Thymus (tissue), 11 donors: ENCODE results near the gene PGGHG. TPM values are rescaled to one million over a fixed set of nuclear protein-coding genes. Genes with fewer than 3 reads are reported as not detected.
A peak's percentile ranks its signal among the peaks of the same experiment; 100 is the strongest.
"Not testable (repeated sequence)": the region's sequence is repeated elsewhere in the genome, so short reads cannot be mapped to it uniquely, and the experiment has no call there.

Source experiments
- DNase-seq, 9 donors: peaks; one replicate each; pipeline ENCODE4 v3.0.0-alpha.2; 2013; ENCODE audit warnings: low spot score in 9 of 9, low read depth in 6 of 9, missing footprints in 1 of 9
- H3K27ac ChIP-seq, 2 donors: one replicate each; pipeline ENCODE4 v1.5.1; 2013; ENCODE audit warnings: control low read depth in 1 of 2, low read depth in 1 of 2, low read length in 1 of 2, mild to moderate bottlenecking in 1 of 2, moderate library complexity in 1 of 2
- H3K27me3 ChIP-seq, 2 donors: one replicate each; pipeline ENCODE4 v1.5.1; 2013; ENCODE audit warnings: low read length in 1 of 2; ENCODE audit not compliant: control insufficient read depth in 2 of 2, insufficient read depth in 1 of 2
- H3K36me3 ChIP-seq, 2 donors: one replicate each; pipeline ENCODE4 v1.5.1; 2013; ENCODE audit warnings: low read length in 1 of 2, mild to moderate bottlenecking in 1 of 2, moderate library complexity in 1 of 2; ENCODE audit not compliant: control insufficient read depth in 2 of 2, insufficient read depth in 2 of 2
- H3K4me1 ChIP-seq, 2 donors: one replicate each; pipeline ENCODE4 v1.5.1; 2013; ENCODE audit warnings: low read length in 2 of 2; ENCODE audit not compliant: control insufficient read depth in 2 of 2, insufficient read depth in 2 of 2
- H3K4me3 ChIP-seq, 2 donors: one replicate each; pipeline ENCODE4 v1.5.1; 2013; ENCODE audit warnings: low read length in 2 of 2, control low read depth in 1 of 2, mild to moderate bottlenecking in 1 of 2
- H3K9me3 ChIP-seq, 2 donors: one replicate each; pipeline ENCODE4 v1.5.1; 2013; ENCODE audit warnings: low read length in 1 of 2, mild to moderate bottlenecking in 1 of 2; ENCODE audit not compliant: control insufficient read depth in 2 of 2, insufficient read depth in 1 of 2
- WGBS: extraction: QIAGEN DNeasy Blood & Tissue Kit; methylation state at CpG from one replicate; pipeline ENCODE4 v1.1.7; 2013; 5-methylcytosine and 5-hydroxymethylcytosine counted together
- polyA plus RNA-seq: library from polyadenylated mRNA; stranded (reverse); fragments of 200-250 nt; gene quantifications from one replicate; pipeline ENCODE4 v1.2.3, GENCODE V29; 2013
- total RNA-seq: library from RNA; stranded (reverse); fragments of 120-200 nt; gene quantifications from one replicate; pipeline ENCODE4 v1.2.4, GENCODE V29; 2013
- donor health status: healthy.

Gene PGGHG
- total and polyA plus RNA-seq, 2 donors = 73.7 to 900 TPM

GRCh38 chr11:307766-308708 is 19.1 kb downstream of the PGGHG start, which contains the start of gene IFITM2:
TSS of gene IFITM2 (plus strand) at chr11:307816. CDS start at chr11:308193, 377 bp downstream.
- Histone ChIP-seq H3K4me3 (peak within 1 kb of the TSS; percentile 47 to 49), H3K4me1 (peaks cover 9 to 69% of the 10 kb centered on the region in 2 donors), H3K27ac (peak within 1 kb of the TSS; percentile 63 to 86)
- H3K9me3 ChIP-seq, H3K27me3 ChIP-seq, H3K36me3 ChIP-seq: not testable (repeated sequence)
- peak in 1 of 9 donors; percentile 62 for DNase-seq
- WGBS = 22% methylated on average over 28 of the region's 28 CpGs

- peak overlapping the region; percentile 26 to 78 for H3K27ac ChIP-seq
- WGBS = 69% methylated on average over 24 of the region's 24 CpGs
- peaks cover 19 to 71% of the 10 kb centered on the region in 2 donors for H3K4me1 ChIP-seq
- H3K4me3 ChIP-seq = peak overlapping the region; percentile 47 to 49
- not testable (repeated sequence) for DNase-seq, H3K27me3 ChIP-seq, H3K36me3 ChIP-seq, H3K9me3 ChIP-seq
Measured at GRCh38 chr11:308740-309665, 20.1 kb downstream of the PGGHG start.

GRCh38 chr11:309979-310572 is 21.1 kb downstream of the PGGHG start:
- WGBS = 45% methylated on average over 5 of the region's 18 CpGs
- Histone ChIP-seq H3K4me1 (peaks cover 22 to 73% of the 10 kb centered on the region in 2 donors), H3K27ac (peak overlapping the region; percentile 14 to 71), H3K4me3 (peak overlapping the region; percentile 25 to 38)
- H3K36me3 ChIP-seq, H3K9me3 ChIP-seq, H3K27me3 ChIP-seq, DNase-seq: not testable (repeated sequence)

- DNase-seq, H3K9me3 ChIP-seq, H3K36me3 ChIP-seq: not testable (repeated sequence)
- Histone ChIP-seq H3K4me3 (peak overlapping the region in 1 of 2 donors; percentile 16), H3K27ac (peak overlapping the region in 1 of 2 donors; percentile 70), H3K27me3 (peaks cover 0 to 20% of the 10 kb centered on the region in 2 donors), H3K4me1 (peaks cover 32 to 76% of the 10 kb centered on the region in 2 donors)
- WGBS = 7% methylated on average over 10 of the region's 71 CpGs
Measured at GRCh38 chr11:311013-311748, 22.3 kb downstream of the PGGHG start.

DNA sequence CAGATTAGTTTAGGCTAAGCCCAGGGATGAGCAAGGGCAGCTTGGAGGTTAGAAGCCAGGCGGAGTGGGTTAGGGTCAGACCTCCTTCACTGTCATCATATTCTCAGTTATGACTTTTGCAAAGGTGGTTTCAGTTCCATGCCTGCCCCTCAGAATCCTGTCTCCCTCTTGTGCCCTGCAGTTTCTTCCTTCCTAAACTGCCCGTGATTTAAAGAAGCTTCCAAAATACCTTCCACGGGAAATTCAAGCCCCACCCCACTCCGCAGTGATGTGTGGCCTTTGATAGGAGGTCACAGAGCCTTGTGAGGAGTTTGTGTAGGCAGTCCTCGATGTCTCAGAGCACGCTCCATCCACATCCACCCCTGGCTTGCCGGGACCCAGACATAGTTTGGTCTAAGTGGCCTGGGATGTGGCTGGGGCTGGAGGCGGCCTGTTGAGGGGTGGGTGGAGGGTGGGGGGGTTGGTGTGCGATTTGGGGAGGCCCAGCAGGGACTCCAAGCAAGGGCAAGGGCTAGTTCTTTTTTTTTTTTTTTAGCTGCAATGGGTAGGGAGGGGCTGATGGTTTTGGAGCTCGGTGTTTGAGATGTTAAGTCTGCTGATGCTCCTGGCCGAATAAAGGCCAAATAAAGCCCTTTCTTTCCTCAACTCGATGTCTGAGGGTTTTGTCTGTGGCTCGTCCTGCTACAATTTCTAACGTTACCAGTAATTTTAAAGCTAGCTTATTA is 23.3 kb downstream of the PGGHG start:
- H3K36me3 ChIP-seq = no peaks in the 10 kb centered on the region
- WGBS = 80% methylated on average over 14 of the region's 14 CpGs
- H3K4me1 ChIP-seq = peaks cover 32 to 74% of the 10 kb centered on the region in 2 donors
- no peak overlapping the region for H3K4me3 ChIP-seq
- peak in 1 of 9 donors; percentile 38 for DNase-seq
- H3K27me3 ChIP-seq = peaks cover 4 to 31% of the 10 kb centered on the region in 2 donors
- peak overlapping the region; percentile 23 to 67 for H3K27ac ChIP-seq
- no peaks in the 10 kb centered on the region for H3K9me3 ChIP-seq

- Histone ChIP-seq H3K36me3 (no peaks in the 10 kb centered on the region), H3K9me3 (no peaks in the 10 kb centered on the region), H3K27ac (peak overlapping the region; percentile 86 to 95), H3K4me3 (peak overlapping the region; percentile 52 to 54), H3K27me3 (peaks cover 4 to 36% of the 10 kb centered on the region in 2 donors), H3K4me1 (peaks cover 29 to 69% of the 10 kb centered on the region in 2 donors)
- WGBS = 62% methylated on average over 8 of the region's 8 CpGs
- no peak for DNase-seq
Measured at GRCh38 chr11:313304-313786, 24.4 kb downstream of the PGGHG start.

DNA sequence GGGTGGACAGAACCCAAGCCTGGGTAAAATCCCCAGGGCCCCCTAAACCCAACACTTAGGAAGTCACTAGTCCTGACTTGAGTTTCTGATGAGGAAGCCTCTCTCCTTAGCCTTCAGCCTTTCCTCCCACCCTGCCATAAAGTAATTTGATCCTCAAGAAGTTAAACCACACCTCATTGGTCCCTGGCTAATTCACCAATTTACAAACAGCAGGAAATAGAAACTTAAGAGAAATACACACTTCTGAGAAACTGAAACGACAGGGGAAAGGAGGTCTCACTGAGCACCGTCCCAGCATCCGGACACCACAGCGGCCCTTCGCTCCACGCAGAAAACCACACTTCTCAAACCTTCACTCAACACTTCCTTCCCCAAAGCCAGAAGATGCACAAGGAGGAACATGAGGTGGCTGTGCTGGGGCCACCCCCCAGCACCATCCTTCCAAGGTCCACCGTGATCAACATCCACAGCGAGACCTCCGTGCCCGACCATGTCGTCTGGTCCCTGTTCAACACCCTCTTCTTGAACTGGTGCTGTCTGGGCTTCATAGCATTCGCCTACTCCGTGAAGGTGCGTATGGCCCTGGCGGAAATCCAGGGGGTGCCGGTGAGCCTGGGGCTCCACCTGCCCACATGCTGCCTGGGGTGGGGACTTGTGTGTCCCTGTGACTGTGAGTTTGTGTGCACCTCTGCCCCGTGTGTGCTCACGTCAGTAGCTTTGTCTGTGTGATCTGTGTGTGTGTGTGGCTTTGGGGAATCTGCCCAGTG is 25.0 kb downstream of the PGGHG start, which contains the start of gene IFITM1:
TSS of gene IFITM1 (plus strand) at position 254 of the 767 bp plus-strand sequence. CDS start at position 385, 131 bp downstream.
- DNase-seq = peak in 2 of 9 donors; percentile 62 to 80
- peaks cover 4 to 36% of the 10 kb centered on the region in 2 donors for H3K27me3 ChIP-seq
- WGBS = under 1% methylated on average over 18 of the region's 18 CpGs
- H3K9me3 ChIP-seq = no peaks in the 10 kb centered on the region
- H3K36me3 ChIP-seq = no peaks in the 10 kb centered on the region
- peak within 1 kb of the TSS; percentile 86 to 95 for H3K27ac ChIP-seq
- peak within 1 kb of the TSS; percentile 52 to 54 for H3K4me3 ChIP-seq
- peaks cover 29 to 64% of the 10 kb centered on the region in 2 donors for H3K4me1 ChIP-seq
